ENCODE data around the gene TMEM184B.

GRCh38 chr22:38201371-38201710 lies 71.5 kb downstream of the TMEM184B start:
- TF ChIP-seq HMGXB4 (CRISPR knock-in tag; IDR thresholded peaks at IDR 0.05; ENCODE audit: borderline replicate concordance) (no peak), BHLHE40 (IDR thresholded peaks at IDR 0.05; ENCODE audit: low read depth, low read length) (no peak)
